Uterus (tissue), 2 donors: ENCODE measurements around the gene OBI1.

Experiments
- CTCF ChIP-seq, 4 experiments: fragments of 200-600 bp in 2 of 4; fragments of 450-650 bp in 2 of 4; sonication (generic) in 2 of 4; IDR thresholded peaks; one replicate each; pipeline ENCODE4 v1.5.1; 2016 to 2019; ENCODE audit warnings: antibody characterized with exemption in 4 of 4, mild to moderate bottlenecking in 2 of 4, moderate library complexity in 1 of 4
- POLR2A ChIP-seq, 2 donors: fragments of 450-650 bp; IDR thresholded peaks; one replicate each; pipeline ENCODE4 v1.6.1; 2016; ENCODE audit warnings: antibody characterized with exemption in 2 of 2, mild to moderate bottlenecking in 1 of 2, moderate library complexity in 1 of 2

- TF ChIP-seq CTCF (IDR thresholded peaks at IDR 0.05) (no peak), POLR2A (IDR thresholded peaks at IDR 0.05) (no peak)
These were observed 3.0 kb downstream of the OBI1 start for GRCh38 chr13:78655906-78656305.
